ENCODE measurements around the gene GPR153.
"Not testable (repeated sequence)": the region's sequence is repeated elsewhere in the genome, so short reads cannot be mapped to it uniquely, and the experiment has no call there.

The GPR153 gene

DNA sequence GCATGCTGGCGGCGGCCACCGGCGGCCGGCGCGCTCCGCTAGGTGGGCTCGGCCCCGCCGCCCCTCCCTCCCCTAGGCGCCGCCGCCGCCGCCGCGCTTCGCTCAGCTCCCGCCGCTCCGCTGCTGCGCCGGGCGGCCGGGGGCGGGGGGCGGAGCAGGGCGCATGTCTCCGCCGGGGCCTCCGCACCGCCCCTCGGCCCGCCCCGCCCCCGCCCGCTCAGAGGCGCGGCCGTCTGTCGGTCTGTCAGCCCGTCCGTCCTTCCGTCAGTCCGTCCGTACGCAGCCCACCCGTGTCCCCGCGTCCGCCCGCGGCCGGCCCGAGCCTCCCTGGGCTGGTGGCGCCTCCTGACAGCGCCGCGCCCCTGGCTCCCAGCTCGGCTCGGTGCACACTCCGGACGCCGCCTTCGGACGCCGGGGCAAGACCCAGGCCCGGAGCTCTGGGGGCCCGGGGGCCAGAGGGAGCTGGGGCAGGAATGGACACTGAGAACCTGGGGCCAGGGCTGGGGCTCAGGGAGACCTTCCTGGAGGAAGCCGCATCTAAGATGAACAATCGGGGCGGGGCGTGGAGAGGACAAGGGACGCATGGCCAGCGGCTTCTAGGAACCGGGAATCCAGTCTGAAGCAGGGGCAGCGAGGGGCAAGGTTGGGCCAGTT is at the start of gene GPR153:
GPR153 (minus strand) TSS at position 138 of the 654 bp plus-strand sequence. CDS start 6,193 bp downstream, outside the sequence.
- DNase-seq = peak; percentile 65

DNA sequence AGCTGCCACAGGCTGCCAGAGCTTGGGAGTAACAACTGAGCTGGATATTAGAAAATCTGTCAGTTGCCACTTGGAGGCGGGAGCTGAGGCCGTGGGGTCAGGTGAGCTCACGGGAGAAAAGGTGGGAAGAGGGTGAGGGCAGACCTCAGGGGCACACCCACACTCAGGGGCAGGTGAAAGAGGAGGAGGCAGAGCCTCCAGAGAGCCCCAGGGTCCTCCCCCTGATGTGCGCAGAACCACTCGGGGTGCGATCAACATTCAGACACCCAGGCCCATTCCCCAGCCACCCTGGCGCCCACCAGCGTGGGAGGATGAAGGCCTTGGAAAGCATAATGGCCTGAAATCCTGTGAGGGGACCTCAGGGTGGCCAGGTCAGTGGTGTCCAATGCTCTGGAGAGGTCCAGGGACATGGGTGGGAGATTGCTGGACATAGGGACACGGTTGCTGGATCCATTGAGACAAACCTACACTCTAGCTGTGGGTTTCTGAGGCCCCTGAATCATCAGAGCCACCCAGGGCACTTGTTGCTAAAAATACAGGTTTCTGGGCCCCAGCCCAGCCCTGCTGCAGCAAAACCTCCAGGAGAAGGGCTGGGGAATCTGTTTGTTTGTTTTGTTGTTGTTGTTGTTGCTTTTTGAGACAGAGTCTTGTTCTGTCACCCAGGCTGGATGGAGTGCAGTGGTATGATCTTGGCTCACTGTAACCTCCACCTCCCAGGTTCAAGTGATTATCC is 49.4 kb upstream of the GPR153 start:
- no peak for DNase-seq

DNA sequence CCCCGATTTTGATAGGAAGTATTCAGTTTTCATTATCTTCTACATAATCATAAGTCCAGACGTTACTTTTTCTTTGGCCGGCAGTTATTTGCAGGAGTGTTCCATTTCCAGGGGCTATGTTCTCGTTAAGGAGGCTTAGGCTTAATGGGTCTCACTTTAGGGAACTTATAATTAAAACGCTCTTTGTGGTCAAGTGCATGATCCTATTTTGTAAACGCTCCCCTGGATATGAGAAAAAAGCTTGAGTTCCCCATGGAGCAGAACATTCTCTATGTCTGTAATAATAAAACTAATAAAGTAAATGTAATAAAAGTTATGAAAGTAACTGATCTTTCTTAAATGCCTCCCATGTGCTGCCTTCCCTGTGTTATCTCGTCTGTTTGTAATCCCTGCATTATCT is 48.7 kb upstream of the GPR153 start:
- no peak for DNase-seq

DNA sequence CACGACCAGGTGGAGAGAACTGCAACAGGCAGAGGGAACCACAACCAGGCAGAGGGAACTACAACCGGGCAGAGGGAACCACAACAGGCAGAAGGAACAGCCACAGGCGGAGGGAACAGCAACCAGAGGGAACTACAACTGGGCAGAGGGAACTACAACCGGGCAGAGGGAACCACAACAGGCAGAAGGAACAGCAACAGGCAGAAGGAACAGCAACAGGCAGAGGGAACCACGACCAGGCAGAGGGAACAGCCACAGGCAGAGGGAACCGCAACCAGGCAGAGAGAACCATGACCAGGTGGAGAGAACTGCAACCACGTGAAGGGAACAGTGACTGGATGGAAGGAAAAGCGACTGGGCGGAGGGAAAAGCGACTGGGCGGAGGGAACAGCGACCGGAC is 47.6 kb upstream of the GPR153 start:
- no peak for DNase-seq

DNA sequence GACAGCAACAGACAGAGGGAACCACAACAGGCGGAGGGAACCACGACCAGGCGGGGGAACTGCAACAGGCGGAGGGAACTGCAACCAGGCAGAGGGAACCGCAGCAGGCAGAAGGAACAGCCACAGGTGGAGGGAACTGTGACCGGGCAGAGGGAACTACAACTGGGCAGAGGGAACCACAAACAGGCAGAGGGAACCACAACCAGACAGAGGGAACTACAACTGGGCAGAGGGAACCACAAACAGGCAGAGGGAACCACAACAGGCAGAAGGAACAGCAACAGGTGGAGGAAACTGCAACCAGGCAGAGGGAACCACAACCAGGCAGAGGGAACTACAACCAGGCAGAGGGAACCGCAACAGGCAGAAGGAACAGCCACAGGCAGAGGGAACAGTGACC is 46.8 kb upstream of the GPR153 start:
- not testable (repeated sequence) for DNase-seq

DNA sequence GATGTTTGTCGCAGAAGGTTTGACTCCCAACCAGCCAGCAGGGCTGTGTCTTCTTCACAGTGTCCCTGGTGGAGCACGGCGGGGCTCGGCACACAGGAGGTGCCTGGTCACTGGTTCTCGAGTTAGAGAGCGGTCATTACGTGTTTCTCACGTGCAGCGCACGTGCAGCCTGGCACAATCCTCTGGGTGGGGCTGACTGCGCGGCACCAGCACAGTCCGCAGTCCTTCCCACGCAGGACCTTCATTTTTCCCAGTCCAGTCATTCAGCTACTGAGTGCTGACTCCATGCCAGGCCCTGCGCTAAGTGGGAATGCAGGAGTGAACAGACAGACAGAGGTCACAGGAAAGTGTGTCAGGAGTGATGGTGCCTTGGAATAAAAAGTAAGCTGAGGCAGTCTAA is 46.2 kb upstream of the GPR153 start:
- no peak for DNase-seq

DNA sequence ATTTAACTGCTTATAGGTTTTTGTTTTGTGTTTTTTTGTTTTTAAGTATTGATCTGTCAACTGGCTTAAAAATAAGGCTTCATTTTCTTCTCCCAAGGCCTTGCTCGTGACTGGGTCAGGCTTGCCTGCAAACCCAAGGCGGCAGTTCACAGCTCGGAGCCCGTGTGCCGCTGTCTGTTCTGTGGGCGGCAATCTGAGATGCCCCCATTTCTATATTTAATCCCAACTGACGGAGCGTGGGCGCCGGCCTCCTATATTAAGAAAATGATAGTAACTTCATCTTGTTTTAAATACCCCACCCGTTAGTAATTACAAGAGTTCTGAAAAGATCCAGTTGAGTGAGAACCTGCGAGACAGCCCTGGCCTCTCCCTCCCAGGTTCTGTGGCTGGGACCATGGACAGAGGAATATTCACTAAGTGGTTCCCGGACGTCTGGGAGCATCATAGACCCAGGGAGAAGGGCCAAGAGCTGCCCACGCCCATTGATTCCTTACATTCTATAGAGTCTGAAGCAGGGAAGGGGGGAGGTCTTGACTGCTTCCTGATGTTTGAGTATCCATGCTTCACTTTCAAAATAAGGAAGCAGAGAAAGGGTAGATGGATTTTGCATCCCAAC is 42.6 kb upstream of the GPR153 start:
- DNase-seq = no peak

DNA sequence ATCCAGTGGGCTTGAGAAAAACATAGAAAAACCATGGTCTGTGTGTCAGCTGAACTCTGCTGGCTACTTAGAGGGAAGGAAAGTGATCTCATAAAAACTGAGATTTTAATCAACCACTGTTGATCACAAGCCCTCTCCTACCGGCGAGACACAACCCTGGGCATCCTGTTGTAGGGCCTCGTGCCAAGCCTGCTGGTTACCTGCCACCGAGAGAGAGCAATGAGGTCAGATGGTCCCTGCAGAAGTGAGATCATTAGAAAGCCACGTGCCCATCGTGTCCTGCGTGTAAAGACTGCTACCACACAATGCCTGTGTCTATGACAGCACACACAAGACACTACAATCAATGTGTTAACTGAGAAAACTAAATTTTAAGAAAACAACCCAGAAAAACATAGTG is 41.7 kb upstream of the GPR153 start:
- DNase-seq = no peak

DNA sequence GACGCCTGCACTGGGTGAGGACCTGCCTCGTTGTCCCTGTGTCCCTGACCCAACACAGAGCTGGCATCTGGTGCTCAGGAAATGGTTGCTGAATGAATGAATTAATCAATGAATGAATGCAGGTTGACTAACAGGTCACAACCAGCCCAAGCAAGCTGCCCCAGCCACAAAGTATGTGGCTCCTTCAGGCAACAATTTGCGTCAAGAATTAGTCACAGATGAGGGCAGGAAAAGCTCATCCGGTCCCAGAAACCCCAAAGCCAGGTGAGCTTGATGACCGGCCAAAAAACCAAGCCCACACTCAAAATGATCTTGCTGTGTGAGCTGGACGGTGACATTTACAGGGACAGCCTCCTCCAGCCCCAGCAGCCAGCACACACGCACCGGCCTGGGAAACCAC is 40.6 kb upstream of the GPR153 start:
- DNase-seq = no peak

DNA sequence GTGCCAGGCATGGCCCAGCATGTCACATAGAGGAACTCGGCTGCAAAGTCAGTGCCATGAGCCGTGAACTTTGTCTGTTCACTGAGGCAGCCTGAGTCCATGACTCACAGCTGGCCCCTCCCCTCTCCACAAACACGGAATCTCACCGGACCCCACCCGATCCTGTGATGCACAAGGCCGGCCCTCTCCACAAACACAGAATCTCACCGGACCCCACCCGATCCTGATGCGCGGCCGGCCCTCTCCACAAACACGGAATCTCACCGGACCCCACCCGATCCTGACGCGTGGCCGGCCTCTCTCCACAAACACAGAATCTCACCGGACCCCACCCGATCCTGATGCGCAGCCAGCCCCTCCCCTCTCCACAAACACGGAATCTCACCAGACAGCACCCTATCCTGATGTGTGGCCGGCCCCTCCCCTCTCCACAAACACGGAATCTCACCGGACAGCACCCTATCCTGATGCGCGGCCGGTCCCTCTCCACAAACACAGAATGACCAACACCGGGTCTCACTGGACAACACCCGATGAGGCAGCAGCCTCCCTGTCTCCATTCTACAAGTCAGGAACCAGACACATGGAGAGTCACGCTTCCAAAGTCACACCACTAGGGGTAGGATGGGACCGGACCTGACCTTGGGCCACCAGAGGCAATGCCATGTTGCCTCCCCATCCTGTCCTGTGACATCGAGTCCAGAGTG is 39.6 kb upstream of the GPR153 start:
- no peak for DNase-seq

DNA sequence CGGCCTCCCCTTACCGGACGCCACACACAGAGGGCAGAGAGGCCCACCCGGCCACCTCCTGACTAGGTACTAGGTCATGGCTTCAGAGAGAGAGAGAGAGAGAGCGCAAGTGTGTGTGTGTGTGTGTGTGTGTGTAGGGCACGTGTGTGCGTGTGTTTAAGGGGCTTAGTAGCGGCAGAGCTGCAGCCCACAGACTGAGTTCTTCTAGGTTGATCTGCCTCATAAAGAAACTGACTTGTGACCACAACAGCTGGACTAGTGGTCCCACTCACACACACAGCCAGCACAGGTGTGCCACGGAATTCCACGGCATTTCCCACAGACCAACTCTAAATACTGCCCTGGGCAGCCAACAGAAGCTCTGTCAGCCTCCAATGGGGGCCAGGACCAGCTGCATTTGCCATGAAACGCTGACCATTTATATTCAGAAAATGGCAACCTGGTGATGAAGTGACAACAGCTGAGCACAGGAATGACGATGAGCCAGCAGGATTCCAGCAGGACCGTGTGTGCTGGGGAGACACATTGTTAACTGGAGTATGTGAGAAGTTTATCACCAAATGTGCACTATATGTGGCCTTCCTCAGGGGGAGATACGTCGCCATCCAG is 38.8 kb upstream of the GPR153 start:
- no peak for DNase-seq

DNA sequence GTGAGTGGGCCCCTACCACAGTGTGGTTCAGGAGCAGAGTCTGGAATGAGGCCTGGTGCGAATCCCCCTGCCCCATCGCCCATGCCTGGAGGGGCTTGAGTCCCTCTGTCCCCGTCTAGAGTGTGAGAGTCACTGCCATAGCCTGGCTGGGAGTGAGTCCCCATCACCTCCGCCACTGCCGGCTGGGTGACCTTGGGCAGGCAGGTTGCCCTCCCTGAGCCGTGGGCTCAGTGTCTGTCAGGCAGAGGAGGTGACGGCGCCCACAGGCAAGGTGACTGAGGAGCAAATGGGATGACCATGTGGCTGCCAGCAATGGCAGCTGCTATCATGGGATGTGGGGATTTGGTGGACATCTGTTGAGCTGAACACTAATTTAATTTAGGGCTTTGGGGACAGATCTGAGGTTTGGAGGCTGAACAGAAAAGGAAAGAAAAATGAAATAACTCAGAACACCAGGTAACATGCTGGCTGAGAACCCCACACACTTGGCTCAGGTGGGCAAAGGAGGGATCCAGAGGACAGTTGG is 38.1 kb upstream of the GPR153 start:
- no peak for DNase-seq

DNA sequence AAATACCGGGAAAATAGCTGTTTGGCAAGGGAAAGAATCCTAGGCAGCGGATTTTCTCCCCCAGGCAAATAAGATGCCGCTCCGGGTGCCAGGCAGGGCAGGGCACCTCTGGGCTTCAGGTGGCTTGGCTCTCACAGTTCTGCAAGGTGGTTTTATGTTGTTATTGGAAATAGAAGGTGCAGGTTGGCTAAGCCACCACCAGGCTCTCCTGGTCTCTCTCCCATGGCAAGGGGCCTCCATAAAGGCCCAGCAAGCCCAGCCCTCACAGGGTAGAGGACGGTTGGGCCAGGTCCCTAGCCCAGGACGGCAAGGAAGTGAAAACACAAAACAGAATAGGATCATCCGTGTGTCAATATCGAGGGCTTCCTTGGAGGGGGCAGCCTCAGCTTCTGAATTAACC is 37.6 kb upstream of the GPR153 start:
- DNase-seq = no peak

DNA sequence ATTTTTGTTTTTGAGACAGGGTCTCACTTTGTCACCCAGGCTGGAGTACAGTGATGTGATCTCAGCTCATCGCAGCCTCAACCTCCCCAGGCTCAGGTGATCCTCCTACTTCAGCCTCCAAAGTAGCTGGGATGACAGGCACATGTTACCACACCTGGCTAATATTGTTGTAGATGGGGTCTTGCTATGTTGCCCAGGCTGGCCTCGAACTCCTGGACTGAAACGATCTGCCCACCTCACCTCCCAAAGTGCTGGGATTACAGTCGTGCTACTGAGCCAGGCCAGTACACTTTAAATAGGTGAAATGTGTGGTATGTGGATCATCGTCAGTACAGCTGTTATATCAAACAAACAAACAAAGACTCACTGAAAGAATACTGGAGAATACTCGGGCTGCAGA is 35.0 kb upstream of the GPR153 start:
- no peak for DNase-seq

DNA sequence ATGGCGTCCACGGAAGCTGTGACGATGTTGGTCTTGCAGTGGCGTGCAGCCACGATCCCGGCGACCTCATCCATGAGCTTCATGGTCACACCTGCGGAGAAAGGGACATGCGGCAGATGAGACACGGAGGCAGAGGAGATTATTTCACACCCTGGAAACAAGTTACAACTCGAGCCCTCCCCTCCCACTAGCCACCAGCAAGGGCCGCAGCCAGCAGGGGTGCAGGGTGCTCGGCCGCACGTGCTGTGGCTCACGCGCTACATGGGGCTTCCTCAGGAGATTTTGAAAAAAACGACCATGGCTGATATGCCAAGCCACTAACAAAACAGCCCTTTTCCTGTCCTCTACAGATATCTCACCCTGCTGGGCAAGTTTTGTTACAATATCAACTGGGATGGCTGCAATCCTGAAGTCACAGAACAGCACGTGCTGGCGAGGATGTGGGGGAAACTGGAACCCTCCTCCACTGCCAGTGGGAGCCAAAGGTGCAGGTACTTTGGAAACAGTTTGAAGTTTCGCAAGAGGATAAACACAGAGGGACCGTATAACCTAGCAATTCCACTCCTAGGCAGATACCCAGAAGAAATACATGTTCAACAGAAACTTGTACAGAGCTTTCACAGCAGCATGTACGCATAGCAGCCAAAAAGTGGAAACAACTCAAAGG is 34.1 kb upstream of the GPR153 start:
- DNase-seq = no peak

DNA sequence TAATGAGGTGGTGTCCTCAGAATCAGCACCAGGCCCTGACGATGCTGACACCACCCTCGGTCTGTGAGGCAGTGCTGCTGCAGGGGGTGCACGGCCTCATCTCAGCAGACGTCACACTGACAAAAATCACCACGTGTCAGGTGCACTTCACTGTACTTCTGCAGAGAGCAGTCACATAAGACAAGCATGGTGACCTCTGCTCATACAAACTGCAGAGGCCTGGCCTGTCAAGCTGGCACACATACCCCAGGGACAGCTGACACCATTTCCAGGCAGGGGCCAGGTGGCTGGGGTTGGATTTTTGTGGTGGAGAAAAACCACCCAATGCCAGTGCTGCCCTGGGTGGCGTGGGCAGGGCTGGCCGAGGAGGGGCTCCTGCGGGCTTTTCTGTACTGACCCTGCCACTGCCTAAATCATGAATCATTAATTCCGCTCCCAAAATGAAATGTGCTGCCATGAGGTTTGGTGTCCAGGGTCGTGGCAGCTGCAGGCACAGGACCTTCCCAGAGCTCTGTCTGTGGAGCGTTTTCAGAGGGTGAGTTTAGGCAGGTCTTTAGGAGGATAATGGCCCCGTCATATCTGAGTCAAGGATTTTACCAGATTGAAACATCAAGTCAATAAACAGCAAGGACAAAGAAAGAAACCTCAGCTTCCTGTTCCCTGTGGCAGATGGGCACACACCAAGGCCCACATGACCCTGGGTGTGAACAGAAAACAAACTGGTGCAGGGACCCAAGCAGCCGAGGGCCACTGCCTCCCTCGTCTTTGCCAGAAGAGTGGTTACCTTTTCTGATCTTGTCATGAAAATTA is 33.4 kb upstream of the GPR153 start:
- DNase-seq = no peak

DNA sequence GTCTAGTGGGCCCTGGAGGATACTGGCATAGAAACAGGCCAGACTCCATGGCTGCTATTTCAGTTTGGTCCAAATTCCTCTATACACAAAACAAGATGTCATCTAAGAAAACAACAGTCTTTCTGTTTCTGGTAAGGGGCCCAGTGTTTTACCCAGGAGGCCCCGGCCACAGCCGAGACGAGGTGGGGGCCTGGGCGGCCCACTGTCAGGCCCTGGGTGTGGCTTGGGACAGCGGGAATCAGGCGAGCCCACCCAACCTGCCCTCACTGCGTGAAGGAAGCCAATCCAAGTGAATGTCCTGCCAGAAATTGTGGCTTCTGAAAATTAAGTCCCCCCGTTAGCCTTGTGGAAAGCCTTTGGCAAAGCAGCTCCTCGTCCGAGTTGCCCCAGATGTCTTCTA is 31.2 kb upstream of the GPR153 start:
- DNase-seq = no peak

DNA sequence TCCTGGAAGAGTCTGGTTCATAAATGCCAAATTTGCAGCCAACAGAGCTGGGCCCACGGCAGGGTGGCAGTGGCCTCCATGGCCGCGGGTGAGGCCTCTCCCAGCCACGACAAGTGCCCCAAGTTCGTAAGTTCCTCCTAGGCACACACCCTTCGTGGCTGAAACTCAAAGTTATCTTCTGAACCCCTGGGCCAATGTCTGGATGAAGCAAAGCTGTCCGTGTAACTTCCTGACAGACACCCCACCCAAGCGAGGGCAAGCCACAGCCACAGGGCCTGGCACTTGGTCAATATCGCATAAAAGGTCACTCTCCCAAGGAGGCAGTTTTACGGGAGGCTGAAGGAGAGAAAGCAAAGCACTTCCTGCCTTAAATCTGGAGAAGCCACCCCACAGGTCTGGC is 27.8 kb upstream of the GPR153 start:
- no peak for DNase-seq

DNA sequence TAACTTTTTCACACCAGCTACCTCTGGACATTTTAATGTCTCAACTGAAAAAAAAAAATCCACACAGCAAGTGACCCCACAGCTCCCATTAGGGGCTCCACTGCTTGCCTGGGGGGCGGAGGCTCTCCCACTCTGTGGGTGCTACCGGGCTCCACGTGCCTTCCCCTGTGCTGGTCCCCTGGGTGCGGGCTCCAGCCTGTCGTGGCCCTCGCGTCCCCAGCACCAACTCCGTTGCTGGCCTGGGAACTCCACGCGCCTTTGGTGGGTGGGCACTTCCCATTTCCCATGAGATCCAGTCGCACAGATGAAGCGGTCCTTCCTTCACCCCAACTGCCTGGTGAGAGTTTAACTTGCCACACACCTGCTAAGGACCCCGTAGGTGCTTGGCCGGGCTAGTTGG is 27.1 kb upstream of the GPR153 start:
- no peak for DNase-seq

DNA sequence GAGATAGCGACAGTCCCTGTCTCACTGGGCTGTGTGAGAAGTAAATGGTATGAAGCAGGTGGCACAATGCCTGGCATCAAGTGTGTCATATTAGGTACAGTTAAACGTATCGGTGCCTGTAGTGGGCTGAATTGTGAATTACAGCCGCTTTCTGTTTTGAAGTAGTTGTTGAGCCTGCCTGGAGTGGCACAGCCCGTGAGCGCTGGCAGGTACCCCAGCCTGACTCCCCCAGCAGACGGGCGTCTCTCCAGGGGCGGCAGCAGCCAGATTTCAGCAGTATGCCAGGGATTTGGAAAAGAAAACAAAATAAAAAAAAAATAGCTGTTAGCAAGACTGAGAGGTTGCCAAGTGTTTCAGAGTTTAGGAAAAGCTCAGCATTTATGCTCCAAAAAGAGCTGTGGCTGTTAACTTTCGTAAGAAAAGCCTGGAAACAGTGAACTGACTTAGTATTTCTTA is 26.6 kb upstream of the GPR153 start:
- no peak for DNase-seq

DNA sequence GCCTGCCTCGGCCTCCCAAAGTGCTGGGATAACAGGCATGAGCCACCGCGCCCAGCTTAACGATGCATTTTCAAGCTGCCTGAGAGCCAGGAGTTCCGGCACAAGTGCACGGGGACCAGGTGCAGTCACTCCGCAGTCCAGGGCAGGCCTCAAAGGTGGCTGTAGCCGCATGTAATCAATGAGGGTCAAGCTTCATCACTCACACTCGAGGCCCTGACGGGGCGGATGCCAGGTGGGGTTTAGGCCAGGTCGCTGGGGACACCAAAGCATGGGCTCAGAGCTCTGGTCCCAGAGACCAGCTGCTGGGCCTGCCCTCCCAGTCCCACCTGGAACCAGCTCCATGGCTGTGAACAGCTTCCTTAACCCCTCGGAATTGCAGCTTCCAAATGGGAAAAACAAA is 26.1 kb upstream of the GPR153 start:
- DNase-seq = no peak

Measured in activated naive CD4-positive, alpha-beta T cell treated with Interleukin-2 at 50 U/mL for 16 hours (primary cell).